ENCODE data around the gene DHRS13. TPM values are rescaled to one million over a fixed set of nuclear protein-coding genes. Genes with fewer than 3 reads are reported as not detected.

DHRS13 gene
- polyA plus RNA-seq, 3 donors = 3.7 to 4.5 (median 3.8) TPM

- H3K9me3 Mint-ChIP-seq = no peaks in the 10 kb centered on the region
- H3K4me3 Mint-ChIP-seq = no peak overlapping the region
- Histone ChIP-seq H3K27ac (ENCODE audit: low read depth in 1 of 2, low read length in 2 of 2) (no peak overlapping the region), H3K9ac (ENCODE audit: insufficient read depth, low read length, poor library complexity, severe bottlenecking) (no peak overlapping the region), H3K79me2 (ENCODE audit: insufficient read depth, low read length) (peaks cover 10% of the 10 kb centered on the region), H4K20me1 (ENCODE audit: insufficient read depth, low read length) (peaks cover 82% of the 10 kb centered on the region), H2AFZ (ENCODE audit: insufficient read depth, low read depth, low read length, poor library complexity, severe bottlenecking) (no peak overlapping the region), H3K4me3 (replicated peaks in 1 of 3; ENCODE audit: low read depth in 2 of 3, low read length in 3 of 3) (no peak overlapping the region), H3K4me1 (ENCODE audit: control insufficient read depth in 1 of 2, insufficient read depth in 2 of 2, low read length in 2 of 2) (no peaks in the 10 kb centered on the region), H3K4me2 (replicated peaks; ENCODE audit: extremely low read depth, low read length, poor library complexity, severe bottlenecking) (no peak overlapping the region), H3K9me3 (replicated peaks in 1 of 2; ENCODE audit: control insufficient read depth in 1 of 2, insufficient read depth in 1 of 2, low read length in 2 of 2) (no peaks in the 10 kb centered on the region), H3K36me3 (replicated peaks in 1 of 2; ENCODE audit: control insufficient read depth in 1 of 2, insufficient read depth in 2 of 2, low read length in 2 of 2) (peaks cover 98 to 100% of the 10 kb centered on the region in 2 donors), H3K27me3 (ENCODE audit: control insufficient read depth in 2 of 2, insufficient read depth in 2 of 2, low read length in 2 of 2) (no peaks in the 10 kb centered on the region)
- no peak for DNase-seq
- H3K4me1 Mint-ChIP-seq = no peaks in the 10 kb centered on the region
- H3K27ac Mint-ChIP-seq = peak overlapping the region in 3 of 7 donors; percentile 4 to 79 (median 73)
- TF ChIP-seq, protein P1, sequence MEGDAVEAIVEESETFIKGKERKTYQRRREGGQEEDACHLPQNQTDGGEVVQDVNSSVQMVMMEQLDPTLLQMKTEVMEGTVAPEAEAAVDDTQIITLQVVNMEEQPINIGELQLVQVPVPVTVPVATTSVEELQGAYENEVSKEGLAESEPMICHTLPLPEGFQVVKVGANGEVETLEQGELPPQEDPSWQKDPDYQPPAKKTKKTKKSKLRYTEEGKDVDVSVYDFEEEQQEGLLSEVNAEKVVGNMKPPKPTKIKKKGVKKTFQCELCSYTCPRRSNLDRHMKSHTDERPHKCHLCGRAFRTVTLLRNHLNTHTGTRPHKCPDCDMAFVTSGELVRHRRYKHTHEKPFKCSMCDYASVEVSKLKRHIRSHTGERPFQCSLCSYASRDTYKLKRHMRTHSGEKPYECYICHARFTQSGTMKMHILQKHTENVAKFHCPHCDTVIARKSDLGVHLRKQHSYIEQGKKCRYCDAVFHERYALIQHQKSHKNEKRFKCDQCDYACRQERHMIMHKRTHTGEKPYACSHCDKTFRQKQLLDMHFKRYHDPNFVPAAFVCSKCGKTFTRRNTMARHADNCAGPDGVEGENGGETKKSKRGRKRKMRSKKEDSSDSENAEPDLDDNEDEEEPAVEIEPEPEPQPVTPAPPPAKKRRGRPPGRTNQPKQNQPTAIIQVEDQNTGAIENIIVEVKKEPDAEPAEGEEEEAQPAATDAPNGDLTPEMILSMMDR (IDR thresholded peaks at IDR 0.05) = no peak
- peaks cover 93 to 95% of the 10 kb centered on the region in 2 donors for H3K36me3 Mint-ChIP-seq
- WGBS (ENCODE audit: insufficient coverage) = 100% methylated on average over 4 of the region's 6 CpGs
- H3K27me3 Mint-ChIP-seq (ENCODE audit: low read depth in 3 of 3) = peaks cover 0 to 3% (median 0%) of the 10 kb centered on the region in 3 donors
- intact Hi-C loops (cut with micrococcal nuclease) = no loop called here
Measured at GRCh38 chr17:28912938-28913333, 10.1 kb upstream of the DHRS13 start.

DNA sequence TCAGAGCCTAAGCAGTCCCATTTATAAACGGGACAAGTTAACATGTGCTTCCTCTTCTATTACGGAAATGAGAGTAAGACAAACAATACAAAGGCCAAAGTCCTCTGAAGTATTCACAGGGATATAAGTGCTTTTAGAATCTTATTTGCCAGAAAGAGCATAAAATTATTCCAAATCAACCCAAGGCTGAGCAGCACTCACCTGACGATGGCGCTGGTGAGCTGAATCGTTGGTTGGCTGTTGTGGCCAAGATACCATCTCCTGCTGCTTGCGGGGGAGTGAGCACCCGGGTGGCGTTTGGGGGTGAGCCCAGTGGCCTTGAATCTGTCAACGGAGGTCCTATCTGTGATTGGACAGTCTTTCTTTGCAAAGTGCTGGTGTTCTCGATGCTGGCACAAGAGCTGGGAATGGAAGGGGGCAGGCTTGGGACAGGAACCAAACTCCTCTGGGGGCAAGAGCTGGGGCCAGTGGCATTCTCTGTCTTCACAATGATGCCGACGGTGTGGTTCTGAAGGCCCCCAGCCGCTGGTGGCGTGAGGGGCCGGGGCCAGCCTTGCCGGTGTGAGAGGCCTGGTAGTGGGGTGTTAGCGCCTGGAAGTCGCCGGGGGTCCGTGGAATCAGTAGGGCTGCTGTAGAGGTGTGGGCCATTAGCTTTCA lies 9.5 kb upstream of the DHRS13 start:
- intact Hi-C loops (cut with micrococcal nuclease) = no loop called here
- no peaks in the 10 kb centered on the region for H3K4me1 Mint-ChIP-seq
- H3K36me3 Mint-ChIP-seq = peaks cover 93 to 95% of the 10 kb centered on the region in 2 donors
- H3K27me3 ChIP-seq (ENCODE audit: control insufficient read depth in 2 of 2, insufficient read depth in 2 of 2, low read length in 2 of 2) = no peaks in the 10 kb centered on the region
- peak overlapping the region in 1 of 2 donors; percentile 43 for H3K27ac ChIP-seq (ENCODE audit: low read depth in 1 of 2, low read length in 2 of 2)
- H3K4me3 Mint-ChIP-seq = no peak overlapping the region
- DNase-seq = no peak
- H3K27me3 Mint-ChIP-seq (ENCODE audit: low read depth in 3 of 3) = peaks cover 0 to 1% (median 0%) of the 10 kb centered on the region in 3 donors
- no peak overlapping the region for H2AFZ ChIP-seq (ENCODE audit: insufficient read depth, low read depth, low read length, poor library complexity, severe bottlenecking)
- no peak overlapping the region for H3K4me2 ChIP-seq (replicated peaks; ENCODE audit: extremely low read depth, low read length, poor library complexity, severe bottlenecking)
- peak overlapping the region in 4 of 7 donors; percentile 27 to 79 (median 58) for H3K27ac Mint-ChIP-seq
- no peak overlapping the region for H3K4me3 ChIP-seq (replicated peaks in 1 of 3; ENCODE audit: low read depth in 2 of 3, low read length in 3 of 3)
- peaks cover 98 to 100% of the 10 kb centered on the region in 2 donors for H3K36me3 ChIP-seq (replicated peaks in 1 of 2; ENCODE audit: control insufficient read depth in 1 of 2, insufficient read depth in 2 of 2, low read length in 2 of 2)
- no peaks in the 10 kb centered on the region for H3K4me1 ChIP-seq (ENCODE audit: control insufficient read depth in 1 of 2, insufficient read depth in 2 of 2, low read length in 2 of 2)
- H3K9me3 ChIP-seq (replicated peaks in 1 of 2; ENCODE audit: control insufficient read depth in 1 of 2, insufficient read depth in 1 of 2, low read length in 2 of 2) = no peaks in the 10 kb centered on the region
- no peak overlapping the region for H3K9ac ChIP-seq (ENCODE audit: insufficient read depth, low read length, poor library complexity, severe bottlenecking)
- H3K79me2 ChIP-seq (ENCODE audit: insufficient read depth, low read length) = peaks cover 10% of the 10 kb centered on the region
- TF ChIP-seq, protein P1 (IDR thresholded peaks at IDR 0.05) = peak; percentile 45
- no peaks in the 10 kb centered on the region for H3K9me3 Mint-ChIP-seq
- H4K20me1 ChIP-seq (ENCODE audit: insufficient read depth, low read length) = peaks cover 79% of the 10 kb centered on the region
- 95% methylated on average over 16 of the region's 20 CpGs for WGBS (ENCODE audit: insufficient coverage)
